Measurements from ENCODE around the gene RASGRF2.
"Not testable (repeated sequence)": the region's sequence is repeated elsewhere in the genome, so short reads cannot be mapped to it uniquely, and the experiment has no call there.

RASGRF2 gene

GRCh38 chr5:80985600-80986228 lies 25.6 kb downstream of the RASGRF2 start:
- DNase-seq = no peak

- DNase-seq = no peak
Observed at GRCh38 chr5:80986382-80986781, 26.2 kb downstream of the RASGRF2 start.

- no peak for DNase-seq
Observed at GRCh38 chr5:80987078-80987766, 27.1 kb downstream of the RASGRF2 start.

GRCh38 chr5:80988419-80988935 lies 28.3 kb downstream of the RASGRF2 start:
- DNase-seq = no peak

- no peak for DNase-seq
Observed at GRCh38 chr5:80989883-80990282, 29.7 kb downstream of the RASGRF2 start.

GRCh38 chr5:80990527-80990926 lies 30.4 kb downstream of the RASGRF2 start:
- DNase-seq = no peak

GRCh38 chr5:80990971-80991370 lies 30.8 kb downstream of the RASGRF2 start:
- DNase-seq = no peak

GRCh38 chr5:80995908-80996307 lies 35.7 kb downstream of the RASGRF2 start:
- DNase-seq = no peak

- DNase-seq = no peak
Observed at GRCh38 chr5:80998590-80998979, 38.4 kb downstream of the RASGRF2 start.

GRCh38 chr5:81003811-81004386 lies 43.7 kb downstream of the RASGRF2 start:
- DNase-seq = no peak

GRCh38 chr5:81005708-81006107 lies 45.5 kb downstream of the RASGRF2 start:
- DNase-seq = no peak

- no peak for DNase-seq
Observed at GRCh38 chr5:81006231-81006630, 46.1 kb downstream of the RASGRF2 start.

GRCh38 chr5:81006947-81007636 lies 46.9 kb downstream of the RASGRF2 start:
- no peak for DNase-seq

GRCh38 chr5:81007637-81008027 lies 47.5 kb downstream of the RASGRF2 start:
- no peak for DNase-seq

GRCh38 chr5:81010336-81011169 lies 50.4 kb downstream of the RASGRF2 start:
- DNase-seq = no peak

- DNase-seq = no peak
Observed at GRCh38 chr5:81014348-81014747, 54.2 kb downstream of the RASGRF2 start.

GRCh38 chr5:81016116-81016515 lies 56.0 kb downstream of the RASGRF2 start:
- no peak for DNase-seq

- DNase-seq = no peak
Observed at GRCh38 chr5:81017320-81017719, 57.2 kb downstream of the RASGRF2 start.

- not testable (repeated sequence) for DNase-seq
Observed at GRCh38 chr5:81018608-81019007, 58.4 kb downstream of the RASGRF2 start.

GRCh38 chr5:81019748-81020147 lies 59.6 kb downstream of the RASGRF2 start:
- no peak for DNase-seq

- no peak for DNase-seq
Observed at GRCh38 chr5:81020478-81021167, 60.5 kb downstream of the RASGRF2 start.

GRCh38 chr5:81021486-81021885 lies 61.3 kb downstream of the RASGRF2 start:
- DNase-seq = no peak

All from NK-92 treated with Interleukin-12 subunit alpha and Interleukin-12 subunit beta, amount 100 ng/mL, for 24 hours (cell line).